DOHH2 (cell line): Measurements from ENCODE around the gene JPH2.

Experiments used
- H3F3A ChIP-seq: fragments of 200-600 bp; sonication (generic), shearing (Covaris generic); 2 replicates; pipeline ENCODE4 v1.6.0; 2016; ENCODE audit warnings: antibody characterized with exemption, mild to moderate bottlenecking; ENCODE audit not compliant: control insufficient read depth, insufficient read depth
- H3K27ac ChIP-seq: fragments of 200-600 bp; sonication (generic); 2 replicates; pipeline ENCODE4 v1.5.1; 2014; ENCODE audit warnings: low read depth, mild to moderate bottlenecking, low read length, moderate library complexity
- H3K27me3 ChIP-seq: fragments of 200-600 bp; sonication (generic); 2 replicates; pipeline ENCODE4 v1.6.1; 2014; ENCODE audit warnings: mild to moderate bottlenecking, low read length, mixed read lengths; ENCODE audit not compliant: control insufficient read depth
- H3K36me3 ChIP-seq: fragments of 200-600 bp; sonication (generic); 2 replicates; pipeline ENCODE4 v1.6.1; 2014; ENCODE audit warnings: mild to moderate bottlenecking, low read length, moderate library complexity, mixed read lengths; ENCODE audit not compliant: control insufficient read depth
- H3K4me1 ChIP-seq: fragments of 200-600 bp; sonication (generic); 2 replicates; pipeline ENCODE4 v1.6.1; 2014; ENCODE audit warnings: mild to moderate bottlenecking, low read length, mixed read lengths; ENCODE audit not compliant: control insufficient read depth
- H3K4me2 ChIP-seq: fragments of 200-600 bp; sonication (generic); 2 replicates; pipeline ENCODE4 v1.6.0; 2014; ENCODE audit warnings: mild to moderate bottlenecking, low read length, moderate library complexity
- H3K4me3 ChIP-seq: fragments of 200-600 bp; sonication (generic); 2 replicates; pipeline ENCODE4 v1.5.1; 2014; ENCODE audit warnings: mild to moderate bottlenecking, low read length, mixed read lengths
- H3K79me2 ChIP-seq: fragments of 200-600 bp; sonication (generic); 2 replicates; pipeline ENCODE4 v1.6.1; 2014; ENCODE audit warnings: mild to moderate bottlenecking, low read length, mixed read lengths; ENCODE audit not compliant: control insufficient read depth
- H3K9me2 ChIP-seq: fragments of 200-600 bp; sonication (generic); replicated peaks from 2 replicates; pipeline ENCODE4 v1.6.1; 2014; ENCODE audit warnings: mild to moderate bottlenecking, low read length, mixed read lengths; ENCODE audit not compliant: control insufficient read depth
- H3K9me3 ChIP-seq: fragments of 200-600 bp; sonication (generic); 2 replicates; pipeline ENCODE4 v1.6.1; 2014; ENCODE audit warnings: antibody characterized with exemption, low read length, mixed read lengths; ENCODE audit not compliant: control insufficient read depth, insufficient read depth
- H4K20me1 ChIP-seq: fragments of 200-600 bp; sonication (generic); 2 replicates; pipeline ENCODE4 v1.6.0; 2014; ENCODE audit warnings: low read depth, mild to moderate bottlenecking, antibody characterized with exemption, low read length, moderate library complexity; ENCODE audit not compliant: control insufficient read depth, insufficient read depth
- EZH2phosphoT487 ChIP-seq: fragments of 200-600 bp; sonication (generic); IDR thresholded peaks from 2 replicates; pipeline ENCODE4 v1.6.1; 2017; ENCODE audit warnings: borderline replicate concordance, mild to moderate bottlenecking, antibody characterized with exemption, low read length, moderate library complexity, mixed read lengths
- TF ChIP-seq, protein P1 (sequence below): fragments of 200-600 bp; sonication (generic); IDR thresholded peaks from one replicate; pipeline ENCODE4 v1.5.1; 2014; ENCODE audit warnings: antibody characterized with exemption, mild to moderate bottlenecking, low read depth, low read length; ENCODE audit not compliant: poor library complexity, severe bottlenecking

JPH2 gene

DNA sequence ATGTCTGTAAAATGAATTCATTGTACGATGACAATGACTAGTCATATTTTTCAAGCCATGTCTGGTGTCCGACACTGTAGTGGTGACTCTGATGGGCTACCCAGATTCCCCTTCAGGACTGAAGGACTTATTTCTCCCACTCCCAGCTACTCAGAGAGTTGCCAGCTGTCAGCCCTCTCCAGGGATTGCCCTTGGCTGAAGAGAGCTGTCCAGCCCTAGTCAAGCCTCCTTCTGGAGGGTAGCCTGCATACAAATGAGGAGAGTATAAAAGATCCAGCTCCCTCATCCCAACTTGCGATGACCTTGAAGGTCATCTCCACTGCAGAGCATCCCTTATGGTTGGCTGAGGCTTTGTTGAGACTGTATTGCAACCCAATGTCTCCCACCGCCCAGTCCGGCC, 29.9 kb downstream of the JPH2 start:
- H3K9me3 ChIP-seq: no peaks in the 10 kb centered on the region

GRCh38 chr20:44154521-44155001, 32.4 kb downstream of the JPH2 start:
- no peaks in the 10 kb centered on the region for H4K20me1 ChIP-seq
- H3K79me2 ChIP-seq: no peaks in the 10 kb centered on the region
- H3K9me3 ChIP-seq: no peaks in the 10 kb centered on the region
- no peak overlapping the region for H3K4me2 ChIP-seq
- H3F3A ChIP-seq: no peaks in the 10 kb centered on the region
- no peaks in the 10 kb centered on the region for H3K36me3 ChIP-seq
- TF ChIP-seq EZH2phosphoT487: no peak
- TF ChIP-seq, protein P1, sequence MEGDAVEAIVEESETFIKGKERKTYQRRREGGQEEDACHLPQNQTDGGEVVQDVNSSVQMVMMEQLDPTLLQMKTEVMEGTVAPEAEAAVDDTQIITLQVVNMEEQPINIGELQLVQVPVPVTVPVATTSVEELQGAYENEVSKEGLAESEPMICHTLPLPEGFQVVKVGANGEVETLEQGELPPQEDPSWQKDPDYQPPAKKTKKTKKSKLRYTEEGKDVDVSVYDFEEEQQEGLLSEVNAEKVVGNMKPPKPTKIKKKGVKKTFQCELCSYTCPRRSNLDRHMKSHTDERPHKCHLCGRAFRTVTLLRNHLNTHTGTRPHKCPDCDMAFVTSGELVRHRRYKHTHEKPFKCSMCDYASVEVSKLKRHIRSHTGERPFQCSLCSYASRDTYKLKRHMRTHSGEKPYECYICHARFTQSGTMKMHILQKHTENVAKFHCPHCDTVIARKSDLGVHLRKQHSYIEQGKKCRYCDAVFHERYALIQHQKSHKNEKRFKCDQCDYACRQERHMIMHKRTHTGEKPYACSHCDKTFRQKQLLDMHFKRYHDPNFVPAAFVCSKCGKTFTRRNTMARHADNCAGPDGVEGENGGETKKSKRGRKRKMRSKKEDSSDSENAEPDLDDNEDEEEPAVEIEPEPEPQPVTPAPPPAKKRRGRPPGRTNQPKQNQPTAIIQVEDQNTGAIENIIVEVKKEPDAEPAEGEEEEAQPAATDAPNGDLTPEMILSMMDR: no peak
- H3K4me1 ChIP-seq: no peaks in the 10 kb centered on the region
- no peaks in the 10 kb centered on the region for H3K9me2 ChIP-seq
- no peak overlapping the region for H3K4me3 ChIP-seq
- H3K27me3 ChIP-seq: no peaks in the 10 kb centered on the region
- no peak overlapping the region for H3K27ac ChIP-seq

More for the DNA sequence above, 29.9 kb downstream of the JPH2 start:
- H3K79me2 ChIP-seq: no peaks in the 10 kb centered on the region
- no peaks in the 10 kb centered on the region for H3K27me3 ChIP-seq
- H3K4me2 ChIP-seq: no peak overlapping the region
- H3K4me1 ChIP-seq: no peaks in the 10 kb centered on the region
- no peaks in the 10 kb centered on the region for H3F3A ChIP-seq
- no peaks in the 10 kb centered on the region for H3K36me3 ChIP-seq
- H3K27ac ChIP-seq: no peak overlapping the region
- TF ChIP-seq, protein P1: no peak
- TF ChIP-seq EZH2phosphoT487: no peak
- no peaks in the 10 kb centered on the region for H4K20me1 ChIP-seq
- H3K9me2 ChIP-seq: no peaks in the 10 kb centered on the region
- H3K4me3 ChIP-seq: no peak overlapping the region

- TF ChIP-seq, protein P1: no peak
- no peak for TF ChIP-seq EZH2phosphoT487
- Histone ChIP-seq H3K27me3 (no peaks in the 10 kb centered on the region), H3K4me1 (no peaks in the 10 kb centered on the region), H3K36me3 (no peaks in the 10 kb centered on the region), H3K9me3 (no peaks in the 10 kb centered on the region), H3K4me3 (no peak overlapping the region), H3K9me2 (no peaks in the 10 kb centered on the region), H4K20me1 (no peaks in the 10 kb centered on the region), H3K4me2 (no peak overlapping the region), H3K27ac (no peak overlapping the region), H3K79me2 (no peaks in the 10 kb centered on the region), H3F3A (no peaks in the 10 kb centered on the region)
Measured at GRCh38 chr20:44153636-44154043, 33.3 kb downstream of the JPH2 start.
